ENCODE measurements around the gene SAMD3.
"Not testable (repeated sequence)": the region's sequence is repeated elsewhere in the genome, so short reads cannot be mapped to it uniquely, and the experiment has no call there.

SAMD3 gene

GRCh38 chr6:130207979-130208649 is 14.6 kb downstream of the SAMD3 start:
- DNase-seq (ENCODE audit: low spot score), result no peak

GRCh38 chr6:130206479-130206878 is 16.3 kb downstream of the SAMD3 start:
- DNase-seq (ENCODE audit: low spot score), result no peak

- no peak for DNase-seq (ENCODE audit: low spot score)
Measured at GRCh38 chr6:130204322-130204721, 18.4 kb downstream of the SAMD3 start.

GRCh38 chr6:130203370-130203769 is 19.4 kb downstream of the SAMD3 start:
- DNase-seq (ENCODE audit: low spot score), result no peak

- no peak for DNase-seq (ENCODE audit: low spot score)
Measured at GRCh38 chr6:130202782-130203181, 20.0 kb downstream of the SAMD3 start.

- DNase-seq (ENCODE audit: low spot score), result no peak
Measured at GRCh38 chr6:130200020-130200419, 22.7 kb downstream of the SAMD3 start.

GRCh38 chr6:130198483-130199035 is 24.2 kb downstream of the SAMD3 start:
- no peak for DNase-seq (ENCODE audit: low spot score)

GRCh38 chr6:130197816-130198482 is 24.8 kb downstream of the SAMD3 start:
- DNase-seq (ENCODE audit: low spot score), result not testable (repeated sequence)

GRCh38 chr6:130194434-130194833 is 28.3 kb downstream of the SAMD3 start:
- DNase-seq (ENCODE audit: low spot score), result not testable (repeated sequence)

- peak; percentile 11 for DNase-seq (ENCODE audit: low spot score)
Measured at GRCh38 chr6:130190701-130191690, 31.8 kb downstream of the SAMD3 start.

GRCh38 chr6:130189531-130190397 is 33.0 kb downstream of the SAMD3 start:
- no peak for DNase-seq (ENCODE audit: low spot score)

GRCh38 chr6:130188207-130188899 is 34.4 kb downstream of the SAMD3 start:
- no peak for DNase-seq (ENCODE audit: low spot score)

GRCh38 chr6:130187335-130188206 is 35.2 kb downstream of the SAMD3 start:
- no peak for DNase-seq (ENCODE audit: low spot score)

- DNase-seq (ENCODE audit: low spot score), result no peak
Measured at GRCh38 chr6:130185658-130186057, 37.1 kb downstream of the SAMD3 start.

GRCh38 chr6:130183271-130184222 is 39.2 kb downstream of the SAMD3 start:
- no peak for DNase-seq (ENCODE audit: low spot score)

GRCh38 chr6:130182466-130182865 is 40.3 kb downstream of the SAMD3 start:
- no peak for DNase-seq (ENCODE audit: low spot score)

- no peak for DNase-seq (ENCODE audit: low spot score)
Measured at GRCh38 chr6:130178692-130179091, 44.1 kb downstream of the SAMD3 start.

- DNase-seq (ENCODE audit: low spot score), result no peak
Measured at GRCh38 chr6:130176378-130176777, 46.4 kb downstream of the SAMD3 start.

All from pons (tissue), 1 donor.